GM19099 (cell line): ENCODE results near the gene UQCRH.

Source experiments
- POLR2A ChIP-seq: IDR thresholded peaks from 3 replicates; pipeline ENCODE4 v1.6.1; 2011; ENCODE audit warnings: low read depth; ENCODE audit not compliant: insufficient read length; ENCODE audit errors: extremely low read depth

UQCRH gene

DNA sequence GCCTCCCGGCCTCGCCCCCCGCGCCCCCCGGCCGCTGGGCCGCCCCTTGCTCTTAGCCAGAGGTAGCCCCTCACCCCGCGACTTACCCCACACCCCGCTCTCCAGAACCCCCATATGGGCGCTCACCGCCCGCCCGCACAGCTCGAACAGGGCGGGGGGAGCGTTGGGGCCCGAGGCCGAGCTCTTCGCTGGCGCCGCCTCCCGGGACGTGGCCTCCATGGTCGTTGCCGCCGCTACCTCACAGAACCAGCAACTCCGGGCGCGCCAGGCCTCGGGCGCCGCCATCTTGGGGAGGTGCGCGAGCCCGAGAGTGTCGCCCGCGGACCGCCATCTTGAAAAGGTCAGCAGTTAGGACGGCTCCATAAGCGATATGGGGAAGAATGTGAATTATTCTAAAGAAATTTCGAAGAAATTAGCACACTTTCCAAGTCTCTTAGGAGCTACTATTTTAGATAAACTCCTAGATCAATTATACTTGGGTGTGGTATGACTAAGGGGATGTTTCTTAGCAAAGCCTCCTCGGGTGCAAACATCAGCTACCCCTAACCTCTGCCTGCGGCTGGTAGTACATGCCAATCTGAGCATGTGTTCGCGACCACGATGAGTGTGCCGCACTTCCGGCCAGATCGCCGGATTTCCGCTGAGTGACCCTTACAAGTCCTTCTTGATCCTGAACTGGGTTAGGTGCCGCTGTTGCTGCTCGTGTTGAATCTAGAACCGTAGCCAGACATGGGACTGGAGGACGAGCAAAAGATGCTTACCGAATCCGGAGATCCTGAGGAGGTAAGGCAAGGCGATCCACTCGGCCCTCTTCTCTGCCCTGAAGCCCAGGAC is at the start of gene UQCRH, which contains the start of gene LRRC41:
TSS of gene UQCRH (plus strand) at position 661 of the 834 bp plus-strand sequence. CDS start at position 730, 69 bp downstream.
TSS of gene LRRC41 (minus strand) at position 579 of the 834 bp plus-strand sequence. CDS start at position 285, 294 bp downstream.
- peak; percentile 74 for TF ChIP-seq POLR2A

DNA sequence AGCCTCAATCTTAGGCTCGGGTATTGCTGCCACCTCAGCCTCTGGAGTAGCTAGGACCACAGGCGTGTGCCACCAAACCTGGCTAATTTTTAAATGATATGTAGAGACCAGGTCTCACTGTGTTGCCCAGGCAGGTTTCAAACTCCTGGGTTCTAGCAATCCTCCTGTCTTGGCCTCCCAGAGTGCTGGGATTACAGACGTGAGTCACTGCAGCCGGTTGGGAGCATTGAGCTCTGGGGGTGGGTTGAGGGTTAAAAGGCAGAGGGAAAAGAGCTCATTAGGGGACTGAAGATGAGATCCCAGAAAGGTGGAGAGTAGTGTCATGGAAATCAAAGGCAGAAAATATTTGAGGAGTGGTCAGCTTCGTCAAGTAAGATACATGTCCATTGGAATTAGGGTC is 48.8 kb upstream of the UQCRH start:
- TF ChIP-seq POLR2A: no peak

DNA sequence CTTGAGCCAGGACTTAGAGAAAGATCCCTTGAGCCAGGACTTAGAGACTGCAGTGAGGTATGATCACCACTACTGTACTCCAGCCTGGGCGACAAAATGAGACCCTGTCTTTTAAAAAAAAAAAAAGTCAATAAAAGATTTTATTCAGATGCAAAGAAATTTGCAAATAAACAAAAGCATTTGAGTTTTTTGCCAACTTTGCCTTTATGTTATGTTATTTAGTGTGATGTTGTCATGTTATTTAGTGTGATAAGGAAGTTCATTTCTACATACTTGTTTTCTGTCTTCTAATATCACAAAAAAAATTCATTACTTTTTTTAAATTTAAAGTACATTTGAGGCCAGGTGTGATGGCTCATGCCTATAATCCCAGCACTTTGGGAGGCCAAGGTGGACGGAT is 47.0 kb upstream of the UQCRH start:
- no peak for TF ChIP-seq POLR2A

- no peak for TF ChIP-seq POLR2A
Observed at GRCh38 chr1:46262508-46262907, 41.0 kb upstream of the UQCRH start.

DNA sequence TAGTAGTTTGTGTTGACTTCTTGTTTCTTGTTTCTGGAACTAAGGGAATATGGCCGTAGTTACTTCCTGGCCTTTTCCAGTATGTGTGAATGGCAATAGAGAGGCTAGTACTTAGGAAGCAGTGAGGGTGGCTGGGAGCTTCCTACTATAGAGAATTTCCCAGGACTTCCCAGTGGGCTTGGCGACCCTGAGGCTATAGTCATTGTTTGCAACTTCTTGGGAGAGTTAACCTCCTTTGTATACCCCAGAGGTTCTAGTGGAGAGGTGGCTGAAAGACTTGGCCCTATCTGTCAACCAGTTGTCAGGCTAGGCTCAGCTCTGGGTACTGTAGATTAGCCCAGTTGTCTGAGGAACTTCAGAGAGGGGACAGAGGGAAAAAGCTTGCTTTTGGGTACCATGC is 40.4 kb upstream of the UQCRH start:
- TF ChIP-seq POLR2A: no peak

GRCh38 chr1:46268578-46268977 is 34.9 kb upstream of the UQCRH start:
- no peak for TF ChIP-seq POLR2A

DNA sequence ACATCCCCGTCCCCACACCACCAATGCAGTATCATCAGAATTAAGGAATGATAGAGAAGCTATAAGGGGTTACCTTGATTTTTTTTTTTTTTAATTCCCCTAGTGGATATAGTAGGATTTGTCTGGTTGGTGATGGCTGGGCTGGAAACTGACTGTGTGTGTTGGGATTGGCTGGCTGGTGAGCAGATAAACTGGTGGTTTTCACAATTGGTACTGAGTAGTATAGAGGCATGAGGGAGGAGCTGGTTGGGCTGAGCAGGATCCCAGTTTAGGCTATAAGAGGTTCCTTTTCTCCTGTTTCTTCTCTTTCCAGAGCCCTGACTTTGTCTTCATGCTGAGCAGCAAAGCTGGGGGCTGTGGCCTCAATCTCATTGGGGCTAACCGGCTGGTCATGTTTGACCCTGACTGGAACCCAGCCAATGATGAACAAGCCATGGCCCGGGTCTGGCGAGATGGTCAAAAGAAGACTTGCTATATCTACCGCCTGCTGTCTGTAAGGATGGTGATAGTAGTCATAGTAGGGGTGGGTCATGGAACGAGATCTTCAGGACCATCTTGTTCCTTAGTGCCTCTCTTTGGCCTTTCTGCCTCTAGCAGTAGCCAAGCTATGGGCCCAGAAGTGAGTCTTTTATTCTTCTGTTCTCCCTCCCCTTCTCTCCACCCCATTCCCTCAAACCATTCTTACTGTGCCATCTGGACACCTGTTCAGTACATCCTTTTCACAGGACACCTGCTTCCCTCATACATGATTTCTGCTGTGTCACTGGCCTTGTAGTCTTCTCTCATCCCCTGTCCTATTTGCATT is 29.1 kb upstream of the UQCRH start:
- TF ChIP-seq POLR2A: no peak

DNA sequence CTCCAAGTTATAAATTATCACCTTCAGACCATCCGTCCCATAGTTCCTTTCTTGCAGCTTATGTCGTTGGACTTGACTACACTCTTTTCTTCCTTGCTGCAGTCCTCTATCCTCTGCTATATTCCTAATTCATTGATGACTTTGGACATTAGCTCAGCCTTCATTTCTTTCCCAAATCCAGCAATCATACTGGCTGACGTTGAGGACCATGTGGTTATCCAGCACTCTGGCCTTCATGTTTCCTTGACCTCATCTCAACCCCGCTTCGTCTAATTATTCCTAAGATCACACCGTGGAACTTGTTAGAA is 28.5 kb upstream of the UQCRH start:
- TF ChIP-seq POLR2A: no peak

DNA sequence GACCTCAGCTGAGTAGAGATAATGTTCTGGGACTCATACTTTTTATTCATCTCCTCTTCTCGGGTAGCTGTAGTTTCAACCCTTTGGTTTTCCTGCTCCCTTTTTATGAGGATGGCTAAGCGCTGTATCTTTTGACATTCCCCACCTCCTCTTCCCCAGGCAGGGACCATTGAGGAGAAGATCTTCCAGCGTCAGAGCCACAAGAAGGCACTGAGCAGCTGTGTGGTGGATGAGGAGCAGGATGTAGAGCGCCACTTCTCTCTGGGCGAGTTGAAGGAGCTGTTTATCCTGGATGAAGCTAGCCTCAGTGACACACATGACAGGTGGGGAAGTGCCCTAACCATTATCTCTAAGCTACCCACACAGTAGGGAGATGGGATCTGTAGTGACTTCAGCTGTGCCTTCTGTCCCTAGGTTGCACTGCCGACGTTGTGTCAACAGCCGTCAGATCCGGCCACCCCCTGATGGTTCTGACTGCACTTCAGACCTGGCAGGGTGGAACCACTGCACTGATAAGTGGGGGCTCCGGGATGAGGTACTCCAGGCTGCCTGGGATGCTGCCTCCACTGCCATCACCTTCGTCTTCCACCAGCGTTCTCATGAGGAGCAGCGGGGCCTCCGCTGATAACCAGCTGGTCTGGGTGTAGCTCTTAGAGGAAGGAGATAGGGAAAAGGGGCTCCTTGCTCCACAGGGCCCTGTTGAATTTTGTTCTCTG is 25.7 kb upstream of the UQCRH start:
- no peak for TF ChIP-seq POLR2A

DNA sequence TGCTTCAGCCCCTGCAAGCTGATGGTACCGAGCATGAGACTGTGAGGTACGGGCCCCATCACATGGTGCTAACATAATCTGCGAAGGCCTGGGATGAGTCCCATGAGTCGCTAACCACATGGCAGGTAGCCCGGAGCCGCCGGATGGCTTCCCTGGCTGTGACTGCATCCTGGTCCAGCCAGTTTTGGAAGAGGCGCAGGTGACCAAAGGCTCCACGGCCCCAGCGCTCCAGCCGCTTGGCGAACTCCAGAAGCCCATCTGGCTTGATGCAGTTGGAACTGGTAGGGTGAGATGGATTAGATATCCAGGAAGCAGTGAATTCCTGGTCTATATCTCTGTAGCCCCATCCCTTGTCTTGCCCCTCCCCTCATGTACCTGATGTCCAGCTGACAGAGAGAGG is 24.7 kb upstream of the UQCRH start:
- no peak for TF ChIP-seq POLR2A

DNA sequence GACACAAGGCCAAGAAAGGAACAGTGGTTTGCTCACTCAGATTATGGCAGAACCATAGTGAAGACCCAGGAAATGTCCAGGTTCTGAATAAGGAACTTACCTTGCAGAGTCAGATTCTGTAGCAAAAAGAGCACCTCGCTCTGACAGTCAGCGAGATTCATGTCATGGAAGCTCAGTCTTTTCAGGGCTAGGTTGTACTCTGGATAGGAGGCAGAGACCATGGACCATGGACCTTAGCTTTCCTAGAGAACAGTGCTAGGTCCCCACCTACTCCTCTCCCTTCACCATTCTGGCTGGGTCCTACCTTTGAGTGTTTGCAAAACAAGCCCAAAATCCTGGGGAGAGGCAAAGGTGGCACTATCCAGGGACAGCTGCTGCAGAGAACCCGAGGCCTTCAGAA is 23.4 kb upstream of the UQCRH start:
- TF ChIP-seq POLR2A: peak; percentile 24

DNA sequence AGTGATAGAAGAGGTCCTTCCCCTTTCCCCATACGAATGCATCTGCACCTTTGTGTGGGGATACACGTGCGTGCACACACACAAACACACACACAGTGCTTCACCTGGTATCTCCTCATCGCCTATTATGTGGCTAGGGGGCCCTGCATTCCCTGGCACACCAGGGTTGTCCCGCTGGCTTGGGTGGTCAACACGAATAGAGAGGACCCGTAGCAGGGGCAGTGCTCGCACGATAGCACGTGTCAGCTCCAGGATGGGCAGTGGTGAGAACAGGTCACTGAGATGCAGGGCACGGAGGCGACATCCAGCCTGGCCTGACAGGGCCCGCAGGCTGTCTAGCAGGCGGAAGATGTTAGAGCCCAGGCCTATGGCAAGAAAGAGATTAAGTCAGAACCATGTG is 22.5 kb upstream of the UQCRH start:
- TF ChIP-seq POLR2A: no peak

DNA sequence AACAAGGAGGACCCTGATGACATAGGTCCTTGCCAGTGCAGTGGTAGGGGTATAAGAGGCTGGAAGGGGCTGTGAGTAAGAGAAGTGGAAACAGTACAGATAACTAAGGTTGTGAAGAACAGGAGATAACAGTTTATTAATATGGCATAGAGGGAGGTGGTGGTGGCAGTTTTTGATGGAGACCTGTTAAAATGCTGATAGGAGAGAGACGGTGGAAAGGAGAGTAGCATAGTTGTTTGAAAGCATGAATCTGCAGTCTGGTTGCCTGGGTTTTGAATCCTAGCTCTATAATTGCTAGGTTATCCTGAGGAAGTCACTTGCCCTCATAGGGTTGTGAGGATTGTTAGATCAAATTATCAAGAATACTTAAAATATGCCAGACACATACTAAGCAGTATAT is 19.4 kb upstream of the UQCRH start:
- TF ChIP-seq POLR2A: no peak

- no peak for TF ChIP-seq POLR2A
Observed at GRCh38 chr1:46284597-46285564, 18.6 kb upstream of the UQCRH start.
